GM12878 (cell line): ENCODE results near the gene AP1AR. TPM values are rescaled to one million over a fixed set of nuclear protein-coding genes. Genes with fewer than 3 reads are reported as not detected.

Experiments used
- ATF7 ChIP-seq: fragments of 450-650 bp; IDR thresholded peaks from 2 replicates; pipeline ENCODE4 v1.6.1; 2016; ENCODE audit warnings: low read depth, mild to moderate bottlenecking
- BHLHE40 ChIP-seq, 2 experiments: fragments of 450-650 bp in 1 of 2; IDR thresholded peaks; 2 replicates each; pipeline ENCODE4 v1.6.1; 2011 to 2017; ENCODE audit warnings: low read depth in 2 of 2, borderline replicate concordance in 1 of 2, improper control_type of control experiment in 1 of 2, low read length in 1 of 2, mild to moderate bottlenecking in 1 of 2
- CBFB ChIP-seq: IDR thresholded peaks from 2 replicates; pipeline ENCODE4 v1.6.1; 2016; ENCODE audit warnings: antibody characterized with exemption, low read depth
- EED ChIP-seq: sonication (generic); IDR thresholded peaks from 2 replicates; pipeline ENCODE4 v1.6.1; 2016; ENCODE audit warnings: antibody characterized with exemption, low read depth
- EGR1 ChIP-seq, 2 experiments: IDR thresholded peaks; 1 replicate in 1 of 2; 2 replicates in 1 of 2; pipeline ENCODE4 v1.6.1; 2011 to 2012; ENCODE audit warnings: low read depth in 2 of 2, low read length in 2 of 2, borderline replicate concordance in 1 of 2, mild to moderate bottlenecking in 1 of 2, moderate library complexity in 1 of 2
- ESRRA ChIP-seq: IDR thresholded peaks from 2 replicates; pipeline ENCODE4 v1.6.1; 2012; ENCODE audit warnings: mild to moderate bottlenecking, low read length, improper control_type of control experiment
- FOS ChIP-seq: IDR thresholded peaks from 3 replicates; pipeline ENCODE4 v1.6.1; 2011; ENCODE audit warnings: borderline replicate concordance; ENCODE audit not compliant: insufficient read length; ENCODE audit errors: extremely low read depth
- GABPA ChIP-seq: IDR thresholded peaks from 2 replicates; pipeline ENCODE4 v1.6.1; 2014; ENCODE audit warnings: antibody characterized with exemption, low read depth, mild to moderate bottlenecking, inconsistent platforms
- MXI1 ChIP-seq: fragments of 150-350 bp; IDR thresholded peaks from 2 replicates; pipeline ENCODE4 v1.6.1; 2011; ENCODE audit warnings: low read depth, mild to moderate bottlenecking, inconsistent platforms, low read length, improper control_type of control experiment
- RFX5 ChIP-seq: IDR thresholded peaks from 2 replicates; pipeline ENCODE4 v1.6.1; 2011; ENCODE audit warnings: low read depth, low read length, improper control_type of control experiment
- STAT3 ChIP-seq: IDR thresholded peaks from 2 replicates; pipeline ENCODE4 v1.6.1; 2011; ENCODE audit warnings: low read depth, low read length, improper control_type of control experiment
- TAF1 ChIP-seq: IDR thresholded peaks from 2 replicates; pipeline ENCODE4 v1.6.1; 2011; ENCODE audit warnings: mild to moderate bottlenecking, low read depth, low read length, borderline replicate concordance
- ZNF217 ChIP-seq: fragments of 450-650 bp; IDR thresholded peaks from 2 replicates; pipeline ENCODE4 v1.6.1; 2017; ENCODE audit warnings: antibody characterized with exemption, mild to moderate bottlenecking
- polyA plus RNA-seq, 11 experiments: library from polyadenylated mRNA; depleted of rRNA in 4 of 11; unstranded in 6 of 11; stranded (reverse) in 5 of 11; fragments of >200 nt; fragmentation: Nextera tagmentation in 4 of 11; fragmentation: Illumina TruSeq in 1 of 11; extraction: Ambion mirVana in 4 of 11; extraction: Trizol in 1 of 11; gene quantifications; 1 replicate in 1 of 11; 2 replicates in 10 of 11; pipeline versions ENCODE4 v1.2.1 to v1.2.3, GENCODE V29; 2011 to 2016; ENCODE audit warnings: inconsistent platforms in 2 of 11, missing spikeins in 2 of 11, low read depth in 1 of 11
- total RNA-seq, 4 experiments: library from RNA; depleted of rRNA in 3 of 4; stranded (reverse); fragments of >200 nt in 3 of 4; fragmentation: Illumina TruSeq in 1 of 4; extraction: Trizol in 1 of 4; gene quantifications; 2 replicates each; pipeline versions ENCODE4 v1.2.1 to v1.2.3, GENCODE V29; 2013 to 2021
- TF ChIP-seq, protein P1 (sequence below): IDR thresholded peaks from 2 replicates; pipeline ENCODE4 v1.6.1; 2011; ENCODE audit warnings: mild to moderate bottlenecking, low read depth, low read length, moderate library complexity; ENCODE audit not compliant: insufficient replicate concordance
- TF ChIP-seq, protein P2 (sequence below): fragments of 450-650 bp; IDR thresholded peaks from 2 replicates; pipeline ENCODE4 v1.6.1; 2014; ENCODE audit warnings: mild to moderate bottlenecking
- TF ChIP-seq, protein P3 (sequence below): IDR thresholded peaks from 2 replicates; pipeline ENCODE4 v1.6.1; 2011; ENCODE audit warnings: low read depth, low read length, improper control_type of control experiment, borderline replicate concordance
- TF ChIP-seq, protein P4 (sequence below): fragments of 450-650 bp; conservative IDR thresholded peaks from 2 replicates; pipeline ENCODE4 v1.6.1; 2017; ENCODE audit warnings: mild to moderate bottlenecking, moderate library complexity
- TF ChIP-seq, protein P5 (sequence below): fragments of 450-650 bp; IDR thresholded peaks from 2 replicates; pipeline ENCODE4 v1.6.1; 2018; ENCODE audit warnings: borderline replicate concordance, mild to moderate bottlenecking; ENCODE audit not compliant: partially characterized antibody
- TF ChIP-seq, protein P6 (sequence below), 3 experiments: IDR thresholded peaks in 2 of 3; conservative IDR thresholded peaks in 1 of 3; 2 replicates each; pipeline ENCODE4 v1.5.1; 2011; ENCODE audit warnings: low read depth in 3 of 3, low read length in 3 of 3, mild to moderate bottlenecking in 3 of 3, control low read depth in 2 of 3, moderate library complexity in 2 of 3, inconsistent platforms in 1 of 3, mixed read lengths in 1 of 3; ENCODE audit not compliant: control insufficient read depth in 2 of 3, insufficient read depth in 1 of 3; ENCODE audit errors: extremely low read depth in 1 of 3

The AP1AR gene
- total and polyA plus RNA-seq, 10 of the 15 experiments (the other 5 are each of a cell fraction or from before 2014, with no cell fraction given): 5.6 to 29.1 (median 16.3) TPM

DNA sequence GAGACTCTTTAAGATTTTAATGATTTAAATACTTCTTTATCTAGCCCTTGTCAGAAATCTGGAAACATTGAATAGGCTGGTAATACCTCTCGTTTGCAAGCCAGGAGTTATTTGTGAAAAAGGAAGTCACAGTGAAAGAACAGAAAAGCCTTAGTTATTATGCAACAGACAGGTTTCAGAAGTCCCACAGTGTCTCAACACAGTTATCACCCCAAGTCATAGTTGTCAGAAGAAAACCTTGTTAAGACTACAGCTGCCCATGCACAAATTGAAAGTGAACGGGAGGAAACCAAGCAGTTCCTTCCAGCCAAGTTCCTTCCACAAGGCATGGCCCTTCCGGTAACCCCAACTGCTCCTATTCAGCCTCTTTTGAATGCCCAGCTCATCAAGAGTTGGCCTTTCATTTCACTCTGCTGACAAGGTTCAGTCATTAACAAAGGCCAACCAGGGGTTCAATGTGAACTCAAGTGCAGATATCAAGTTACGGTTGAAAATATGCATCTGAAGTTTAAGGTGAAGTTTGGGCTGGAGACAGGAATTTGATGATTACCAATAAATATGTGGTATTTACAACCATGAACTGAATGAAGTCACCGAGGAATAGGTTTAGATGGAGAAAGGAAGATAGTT lies 81.1 kb downstream of the AP1AR start (continued):
- TF ChIP-seq, protein P1, sequence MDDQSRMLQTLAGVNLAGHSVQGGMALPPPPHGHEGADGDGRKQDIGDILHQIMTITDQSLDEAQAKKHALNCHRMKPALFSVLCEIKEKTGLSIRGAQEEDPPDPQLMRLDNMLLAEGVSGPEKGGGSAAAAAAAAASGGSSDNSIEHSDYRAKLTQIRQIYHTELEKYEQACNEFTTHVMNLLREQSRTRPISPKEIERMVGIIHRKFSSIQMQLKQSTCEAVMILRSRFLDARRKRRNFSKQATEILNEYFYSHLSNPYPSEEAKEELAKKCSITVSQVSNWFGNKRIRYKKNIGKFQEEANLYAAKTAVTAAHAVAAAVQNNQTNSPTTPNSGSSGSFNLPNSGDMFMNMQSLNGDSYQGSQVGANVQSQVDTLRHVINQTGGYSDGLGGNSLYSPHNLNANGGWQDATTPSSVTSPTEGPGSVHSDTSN: no peak
- TF ChIP-seq STAT3: no peak
- TF ChIP-seq, protein P2, sequence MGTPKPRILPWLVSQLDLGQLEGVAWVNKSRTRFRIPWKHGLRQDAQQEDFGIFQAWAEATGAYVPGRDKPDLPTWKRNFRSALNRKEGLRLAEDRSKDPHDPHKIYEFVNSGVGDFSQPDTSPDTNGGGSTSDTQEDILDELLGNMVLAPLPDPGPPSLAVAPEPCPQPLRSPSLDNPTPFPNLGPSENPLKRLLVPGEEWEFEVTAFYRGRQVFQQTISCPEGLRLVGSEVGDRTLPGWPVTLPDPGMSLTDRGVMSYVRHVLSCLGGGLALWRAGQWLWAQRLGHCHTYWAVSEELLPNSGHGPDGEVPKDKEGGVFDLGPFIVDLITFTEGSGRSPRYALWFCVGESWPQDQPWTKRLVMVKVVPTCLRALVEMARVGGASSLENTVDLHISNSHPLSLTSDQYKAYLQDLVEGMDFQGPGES: no peak
- TF ChIP-seq ZNF217: no peak
- no peak for TF ChIP-seq FOS
- no peak for TF ChIP-seq RFX5
- TF ChIP-seq EED: peak; percentile 73
- peak in 1 of 2 experiments; percentile 60; a peak in 1 of 3 replicates for TF ChIP-seq EGR1 (IDR thresholded peaks at IDR 0.05; ENCODE audit: borderline replicate concordance in 1 of 2, low read depth in 2 of 2, low read length in 2 of 2)
- peak; percentile 11; the same call in 1 of the 2 replicates for TF ChIP-seq TAF1
- peak; percentile 44; the same call in 1 of the 2 replicates for TF ChIP-seq MXI1
- TF ChIP-seq, protein P3, sequence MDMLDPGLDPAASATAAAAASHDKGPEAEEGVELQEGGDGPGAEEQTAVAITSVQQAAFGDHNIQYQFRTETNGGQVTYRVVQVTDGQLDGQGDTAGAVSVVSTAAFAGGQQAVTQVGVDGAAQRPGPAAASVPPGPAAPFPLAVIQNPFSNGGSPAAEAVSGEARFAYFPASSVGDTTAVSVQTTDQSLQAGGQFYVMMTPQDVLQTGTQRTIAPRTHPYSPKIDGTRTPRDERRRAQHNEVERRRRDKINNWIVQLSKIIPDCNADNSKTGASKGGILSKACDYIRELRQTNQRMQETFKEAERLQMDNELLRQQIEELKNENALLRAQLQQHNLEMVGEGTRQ: no peak
- TF ChIP-seq, protein P4, sequence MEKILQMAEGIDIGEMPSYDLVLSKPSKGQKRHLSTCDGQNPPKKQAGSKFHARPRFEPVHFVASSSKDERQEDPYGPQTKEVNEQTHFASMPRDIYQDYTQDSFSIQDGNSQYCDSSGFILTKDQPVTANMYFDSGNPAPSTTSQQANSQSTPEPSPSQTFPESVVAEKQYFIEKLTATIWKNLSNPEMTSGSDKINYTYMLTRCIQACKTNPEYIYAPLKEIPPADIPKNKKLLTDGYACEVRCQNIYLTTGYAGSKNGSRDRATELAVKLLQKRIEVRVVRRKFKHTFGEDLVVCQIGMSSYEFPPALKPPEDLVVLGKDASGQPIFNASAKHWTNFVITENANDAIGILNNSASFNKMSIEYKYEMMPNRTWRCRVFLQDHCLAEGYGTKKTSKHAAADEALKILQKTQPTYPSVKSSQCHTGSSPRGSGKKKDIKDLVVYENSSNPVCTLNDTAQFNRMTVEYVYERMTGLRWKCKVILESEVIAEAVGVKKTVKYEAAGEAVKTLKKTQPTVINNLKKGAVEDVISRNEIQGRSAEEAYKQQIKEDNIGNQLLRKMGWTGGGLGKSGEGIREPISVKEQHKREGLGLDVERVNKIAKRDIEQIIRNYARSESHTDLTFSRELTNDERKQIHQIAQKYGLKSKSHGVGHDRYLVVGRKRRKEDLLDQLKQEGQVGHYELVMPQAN: no peak
- 0 out of 4 replicates have a peak, but pooled peaks of 1 of the 2 experiments have one; percentile 7 for TF ChIP-seq BHLHE40 (IDR thresholded peaks at IDR 0.05; ENCODE audit: borderline replicate concordance in 1 of 2, low read depth in 2 of 2, low read length in 1 of 2)
- peak; percentile 76 for TF ChIP-seq ATF7
- TF ChIP-seq, protein P5, sequence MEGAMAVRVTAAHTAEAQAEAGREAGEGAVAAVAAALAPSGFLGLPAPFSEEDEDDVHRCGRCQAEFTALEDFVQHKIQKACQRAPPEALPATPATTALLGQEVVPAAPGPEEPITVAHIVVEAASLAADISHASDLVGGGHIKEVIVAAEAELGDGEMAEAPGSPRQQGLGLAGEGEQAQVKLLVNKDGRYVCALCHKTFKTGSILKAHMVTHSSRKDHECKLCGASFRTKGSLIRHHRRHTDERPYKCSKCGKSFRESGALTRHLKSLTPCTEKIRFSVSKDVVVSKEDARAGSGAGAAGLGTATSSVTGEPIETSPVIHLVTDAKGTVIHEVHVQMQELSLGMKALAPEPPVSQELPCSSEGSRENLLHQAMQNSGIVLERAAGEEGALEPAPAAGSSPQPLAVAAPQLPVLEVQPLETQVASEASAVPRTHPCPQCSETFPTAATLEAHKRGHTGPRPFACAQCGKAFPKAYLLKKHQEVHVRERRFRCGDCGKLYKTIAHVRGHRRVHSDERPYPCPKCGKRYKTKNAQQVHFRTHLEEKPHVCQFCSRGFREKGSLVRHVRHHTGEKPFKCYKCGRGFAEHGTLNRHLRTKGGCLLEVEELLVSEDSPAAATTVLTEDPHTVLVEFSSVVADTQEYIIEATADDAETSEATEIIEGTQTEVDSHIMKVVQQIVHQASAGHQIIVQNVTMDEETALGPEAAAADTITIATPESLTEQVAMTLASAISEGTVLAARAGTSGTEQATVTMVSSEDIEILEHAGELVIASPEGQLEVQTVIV: no peak
- peak; percentile 29; the same call in 1 of the 2 replicates for TF ChIP-seq CBFB
- TF ChIP-seq ESRRA: no peak
- TF ChIP-seq GABPA: peak; percentile 49; the same call in 1 of the 2 replicates
- TF ChIP-seq, protein P6, sequence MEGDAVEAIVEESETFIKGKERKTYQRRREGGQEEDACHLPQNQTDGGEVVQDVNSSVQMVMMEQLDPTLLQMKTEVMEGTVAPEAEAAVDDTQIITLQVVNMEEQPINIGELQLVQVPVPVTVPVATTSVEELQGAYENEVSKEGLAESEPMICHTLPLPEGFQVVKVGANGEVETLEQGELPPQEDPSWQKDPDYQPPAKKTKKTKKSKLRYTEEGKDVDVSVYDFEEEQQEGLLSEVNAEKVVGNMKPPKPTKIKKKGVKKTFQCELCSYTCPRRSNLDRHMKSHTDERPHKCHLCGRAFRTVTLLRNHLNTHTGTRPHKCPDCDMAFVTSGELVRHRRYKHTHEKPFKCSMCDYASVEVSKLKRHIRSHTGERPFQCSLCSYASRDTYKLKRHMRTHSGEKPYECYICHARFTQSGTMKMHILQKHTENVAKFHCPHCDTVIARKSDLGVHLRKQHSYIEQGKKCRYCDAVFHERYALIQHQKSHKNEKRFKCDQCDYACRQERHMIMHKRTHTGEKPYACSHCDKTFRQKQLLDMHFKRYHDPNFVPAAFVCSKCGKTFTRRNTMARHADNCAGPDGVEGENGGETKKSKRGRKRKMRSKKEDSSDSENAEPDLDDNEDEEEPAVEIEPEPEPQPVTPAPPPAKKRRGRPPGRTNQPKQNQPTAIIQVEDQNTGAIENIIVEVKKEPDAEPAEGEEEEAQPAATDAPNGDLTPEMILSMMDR (IDR thresholded peaks at IDR 0.05 in 2 of 3, conservative IDR thresholded peaks at IDR 0.05 in 1 of 3; ENCODE audit: control insufficient read depth in 2 of 3, extremely low read depth in 1 of 3, insufficient read depth in 1 of 3, low read depth in 3 of 3, low read length in 3 of 3): no peak
